SK-N-DZ (cell line): ENCODE data around the gene LAPTM4A.
"Not testable (repeated sequence)": the region's sequence is repeated elsewhere in the genome, so short reads cannot be mapped to it uniquely, and the experiment has no call there.

Experiments
- DNase-seq: peaks from one replicate; pipeline ENCODE4 v3.0.0-alpha.2; 2015; ENCODE audit warnings: low spot score

Gene LAPTM4A

GRCh38 chr2:20076757-20077156 is 25.3 kb upstream of the LAPTM4A start:
- no peak for DNase-seq

- DNase-seq = no peak
Observed at GRCh38 chr2:20074901-20075300, 23.5 kb upstream of the LAPTM4A start.

- not testable (repeated sequence) for DNase-seq
Observed at GRCh38 chr2:20074046-20074648, 22.7 kb upstream of the LAPTM4A start.

- DNase-seq = no peak
Observed at GRCh38 chr2:20073460-20073859, 22.0 kb upstream of the LAPTM4A start.

- DNase-seq = no peak
Observed at GRCh38 chr2:20072436-20073158, 21.2 kb upstream of the LAPTM4A start.

GRCh38 chr2:20071397-20072383 is 20.3 kb upstream of the LAPTM4A start:
- no peak for DNase-seq

- DNase-seq = no peak
Observed at GRCh38 chr2:20069756-20070155, 18.3 kb upstream of the LAPTM4A start.

- no peak for DNase-seq
Observed at GRCh38 chr2:20067992-20068584, 16.7 kb upstream of the LAPTM4A start.

- no peak for DNase-seq
Observed at GRCh38 chr2:20065885-20066602, 14.6 kb upstream of the LAPTM4A start.

GRCh38 chr2:20064841-20065240 is 13.4 kb upstream of the LAPTM4A start:
- no peak for DNase-seq

GRCh38 chr2:20064421-20064820 is 13.0 kb upstream of the LAPTM4A start:
- DNase-seq = no peak

- no peak for DNase-seq
Observed at GRCh38 chr2:20062615-20063545, 11.5 kb upstream of the LAPTM4A start.

GRCh38 chr2:20061940-20062339 is 10.5 kb upstream of the LAPTM4A start:
- DNase-seq = no peak

GRCh38 chr2:20061476-20061875 is 10.0 kb upstream of the LAPTM4A start:
- DNase-seq = no peak

- no peak for DNase-seq
Observed at GRCh38 chr2:20060106-20060505, 8.7 kb upstream of the LAPTM4A start.

GRCh38 chr2:20057268-20057667 is 5.8 kb upstream of the LAPTM4A start:
- DNase-seq = no peak

- no peak for DNase-seq
Observed at GRCh38 chr2:20054931-20055330, 3.5 kb upstream of the LAPTM4A start.

- DNase-seq = no peak
Observed at GRCh38 chr2:20054119-20054518, 2.7 kb upstream of the LAPTM4A start.

GRCh38 chr2:20052861-20053281 is 1.4 kb upstream of the LAPTM4A start:
- DNase-seq = no peak
